Endothelial cell of coronary artery (primary cell): ENCODE measurements around the gene REEP1. TPM values are rescaled to one million over a fixed set of nuclear protein-coding genes. Genes with fewer than 3 reads are reported as not detected.

Source experiments
- total RNA-seq: library from RNA; depleted of rRNA; stranded (reverse); fragments of >200 nt; gene quantifications from 2 replicates; pipeline ENCODE4 v1.2.3, GENCODE V29; 2014

REEP1 gene
- 0.09 TPM in 1 of 2 replicates, not detected in the other for total RNA-seq

GRCh38 chr2:86337244-86337835 lies at the start of gene REEP1:
Gene REEP1 (minus strand): TSS chr2:86337626. CDS start chr2:86337510, 116 bp downstream.

GRCh38 chr2:86195055-86195807 lies 142.2 kb downstream of the REEP1 start, which contains the start of gene IMMT:
Gene IMMT (minus strand): TSS chr2:86195462. CDS start chr2:86195382, 80 bp downstream.

Other genes with a start within 250 kb of the REEP1 start
- gene POLR1A, start 231.7 kb downstream of the REEP1 start, total RNA-seq = 13.4 and 13.7 TPM in 2 replicates
- gene PTCD3, start 231.4 kb downstream of the REEP1 start, total RNA-seq = 63.8 and 70.3 TPM in 2 replicates
- 61.2 and 63.2 TPM in 2 replicates for gene IMMT, start 142.2 kb downstream of the REEP1 start, total RNA-seq
- gene MRPL35, start 138.2 kb downstream of the REEP1 start, total RNA-seq = 22.0 and 28.1 TPM in 2 replicates
- gene KDM3A, start 103.7 kb upstream of the REEP1 start, total RNA-seq = 23.1 and 46.5 TPM in 2 replicates
- 65.7 and 81.7 TPM in 2 replicates for gene CHMP3, start 225.8 kb upstream of the REEP1 start, total RNA-seq